GM20431 (cell line): Measurements from ENCODE around the gene GPI.
"Not testable (repeated sequence)": the region's sequence is repeated elsewhere in the genome, so short reads cannot be mapped to it uniquely, and the experiment has no call there.

Experiments used
- in situ Hi-C: fragments of 300-500 bp; cut with MseI, MboI; formaldehyde crosslinking; loops from one replicate; pipeline ENCODE4 v1.15.0; 2020; ENCODE audit warnings: low sequenced_read_pairs; ENCODE audit not compliant: unreplicated experiment

Gene GPI

DNA sequence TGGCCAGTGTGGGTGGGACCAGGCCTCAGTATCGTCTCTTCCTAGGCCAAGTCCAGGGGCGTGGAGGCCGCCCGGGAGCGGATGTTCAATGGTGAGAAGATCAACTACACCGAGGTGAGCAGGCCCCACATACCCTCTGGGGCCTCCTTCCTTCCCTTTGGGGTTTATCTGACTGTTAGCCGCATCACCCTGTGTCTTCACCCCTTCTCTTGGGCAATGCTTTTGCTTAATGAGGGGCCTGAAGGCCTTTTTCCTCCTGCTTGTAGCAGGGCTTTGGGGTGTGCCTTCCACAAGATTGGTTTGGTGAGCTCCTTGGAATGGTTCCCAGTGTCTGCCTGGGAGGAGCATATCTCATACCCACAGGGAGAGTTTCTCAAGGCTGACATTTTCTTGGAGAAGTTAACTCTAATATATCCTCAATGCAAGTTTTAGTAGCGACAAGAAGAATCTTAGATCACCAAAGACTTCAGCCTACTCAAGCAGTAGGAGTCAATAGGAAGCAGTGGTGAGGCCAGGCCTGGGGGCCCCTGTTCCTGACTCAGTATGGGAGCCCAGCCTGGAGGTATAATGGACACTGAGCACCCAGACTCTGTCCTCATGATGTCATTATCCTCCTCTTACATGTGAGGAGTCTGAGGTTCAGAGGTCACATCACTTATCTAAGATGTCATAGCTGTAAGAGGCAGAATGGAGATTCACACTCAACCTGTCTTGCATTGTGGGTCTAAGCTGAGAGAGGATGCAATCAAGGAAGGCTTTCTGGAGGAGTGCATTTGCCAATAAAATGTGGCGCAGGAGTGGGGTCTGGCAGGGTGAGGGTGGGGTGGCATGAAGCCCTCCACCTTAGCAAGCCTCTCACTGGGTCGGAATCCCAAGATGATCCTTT, 2.0 kb downstream of the GPI start:
- in situ Hi-C loops = no loop called here

DNA sequence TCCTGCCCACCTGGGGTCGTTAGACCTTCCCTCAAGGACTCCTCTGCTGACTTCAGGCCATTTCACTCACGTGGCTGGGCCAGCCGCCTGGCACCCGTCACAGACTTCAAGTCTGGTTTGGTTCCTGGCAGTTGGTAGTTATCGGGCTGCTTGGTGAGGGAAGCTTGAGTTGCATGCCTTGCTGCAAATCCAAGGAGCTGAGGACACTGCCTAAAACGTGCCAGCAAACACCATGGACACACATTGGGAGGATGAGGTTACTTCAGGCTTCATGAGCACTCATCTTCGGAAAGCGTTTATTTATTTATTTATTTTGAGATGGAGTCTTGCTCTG, 2.6 kb downstream of the GPI start:
- in situ Hi-C loops = no loop called here

DNA sequence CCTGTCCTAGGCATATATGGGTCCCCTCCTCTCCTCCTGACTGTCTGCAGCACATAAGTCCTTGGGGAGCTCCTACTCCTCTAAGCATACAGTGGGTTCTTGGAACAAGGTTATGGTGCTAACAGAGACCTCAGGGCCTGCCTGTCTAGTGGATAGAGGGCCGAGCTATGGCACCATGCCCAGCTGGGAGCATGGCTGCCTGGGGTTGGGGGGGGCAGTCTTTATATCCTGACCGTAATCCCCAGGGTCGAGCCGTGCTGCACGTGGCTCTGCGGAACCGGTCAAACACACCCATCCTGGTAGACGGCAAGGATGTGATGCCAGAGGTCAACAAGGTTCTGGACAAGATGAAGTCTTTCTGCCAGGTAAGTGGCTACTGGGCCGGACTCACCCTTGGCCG, 3.3 kb downstream of the GPI start:
- in situ Hi-C loops = no loop called here

DNA sequence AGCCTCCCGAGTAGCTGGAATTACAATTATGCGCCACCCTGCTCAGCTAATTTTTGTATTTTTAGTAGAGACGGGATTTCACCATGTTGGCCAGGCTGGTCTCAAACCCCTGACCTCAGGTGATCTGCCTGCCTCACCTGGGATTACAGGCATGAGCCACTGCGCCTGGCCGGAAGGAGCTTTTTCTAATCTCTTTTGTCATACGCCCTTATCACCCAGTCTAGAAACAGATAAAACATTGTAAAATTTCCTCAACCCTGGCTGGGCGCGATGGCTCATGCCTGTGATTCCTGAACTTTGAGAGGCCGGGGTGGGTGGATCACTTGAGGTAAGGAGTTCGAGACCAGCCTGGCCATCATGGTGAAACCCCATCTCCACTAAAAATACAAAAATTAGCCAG, 4.2 kb downstream of the GPI start:
- in situ Hi-C loops = not testable (repeated sequence)

DNA sequence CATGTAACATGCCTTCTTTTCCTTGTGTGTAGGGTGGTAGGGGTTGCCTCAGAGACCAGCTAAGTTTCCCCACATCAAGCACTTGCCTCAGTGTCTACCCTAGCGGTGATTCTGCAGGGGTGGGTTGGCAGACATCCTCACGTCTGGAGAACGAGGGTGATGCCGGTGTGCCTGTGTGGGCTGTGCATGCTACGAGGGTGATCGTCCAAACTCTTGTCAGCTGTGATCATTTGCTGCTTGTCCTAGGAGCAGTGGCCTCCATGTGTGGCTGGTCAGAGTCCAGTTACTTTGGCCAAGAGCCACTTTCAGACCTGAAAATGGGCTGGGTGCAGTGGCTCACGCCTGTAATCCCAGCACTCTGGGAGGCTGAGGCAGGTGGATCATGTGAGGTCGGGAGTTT, 5.1 kb downstream of the GPI start:
- in situ Hi-C loops = no loop called here

DNA sequence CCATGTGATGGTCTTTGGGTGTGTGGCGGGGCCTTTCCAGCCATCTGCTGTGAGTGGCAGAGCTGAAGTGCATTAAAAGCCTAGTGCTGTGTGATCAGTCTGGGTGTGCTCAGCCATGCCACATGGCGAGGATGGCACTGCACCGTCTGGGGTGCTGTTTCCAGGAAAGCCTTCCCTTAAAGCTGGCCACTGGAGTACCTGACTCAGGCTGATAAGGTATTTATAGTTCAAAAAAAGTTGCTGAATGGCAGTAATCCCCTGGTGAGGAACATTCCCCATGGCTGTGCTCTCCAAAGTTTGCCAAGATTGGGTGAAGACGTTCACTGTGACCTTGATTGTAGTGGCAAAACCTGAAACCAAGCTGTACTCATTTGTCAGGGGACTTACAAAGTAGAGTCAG, 6.0 kb downstream of the GPI start:
- in situ Hi-C loops = no loop called here

DNA sequence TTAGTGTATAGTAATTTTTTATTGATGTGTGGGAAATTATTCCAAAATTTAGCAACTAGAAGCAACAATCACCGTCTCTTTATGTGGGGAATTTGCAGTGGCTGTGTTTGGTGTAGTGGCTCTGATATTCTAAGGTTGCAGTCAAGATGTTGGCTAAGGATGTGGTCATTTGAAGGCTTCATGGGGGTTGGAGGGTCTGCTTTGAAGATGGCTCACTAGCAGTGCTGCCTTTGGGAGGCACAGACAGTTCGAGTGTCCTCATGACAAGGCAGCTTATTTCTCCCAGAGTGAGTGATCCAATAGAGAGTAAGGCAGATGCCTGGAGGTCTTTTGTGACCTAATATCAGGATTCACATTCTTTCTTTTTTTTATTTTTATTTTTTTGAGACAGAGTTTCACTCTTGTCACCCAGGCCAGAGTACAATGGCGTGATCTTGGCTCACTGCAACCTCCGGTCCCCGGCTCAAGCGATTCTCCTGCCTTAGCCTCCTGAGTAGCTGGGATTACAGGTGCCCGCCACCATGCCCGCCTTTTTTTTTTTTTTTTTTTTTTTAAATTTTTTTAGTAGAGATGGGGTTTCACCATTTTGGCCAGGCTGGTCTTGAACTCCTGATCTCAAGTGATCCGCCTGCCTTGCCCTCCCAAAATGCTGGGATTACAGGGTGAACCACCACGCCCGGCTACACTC, 8.7 kb downstream of the GPI start:
- in situ Hi-C loops = no loop called here

DNA sequence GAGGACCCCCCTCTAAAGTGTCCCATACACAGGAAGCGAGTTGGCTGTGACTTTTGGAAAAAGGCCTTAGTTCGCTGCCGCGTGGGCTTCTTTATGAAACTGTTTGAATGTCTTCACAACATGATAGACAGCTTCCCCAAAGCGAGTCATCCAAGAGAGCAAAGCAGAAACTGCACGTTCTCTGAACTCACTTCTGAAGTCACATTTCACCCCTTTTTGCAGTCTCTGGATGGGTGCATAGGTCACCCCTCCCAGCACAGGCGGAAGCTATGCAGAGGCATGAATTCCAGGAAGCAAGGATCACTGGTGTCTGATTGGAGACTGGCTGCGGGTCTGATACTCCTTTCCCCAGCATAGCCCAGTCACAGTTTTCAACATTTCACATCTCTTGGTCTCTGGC, 10.6 kb downstream of the GPI start:
- in situ Hi-C loops = no loop called here

DNA sequence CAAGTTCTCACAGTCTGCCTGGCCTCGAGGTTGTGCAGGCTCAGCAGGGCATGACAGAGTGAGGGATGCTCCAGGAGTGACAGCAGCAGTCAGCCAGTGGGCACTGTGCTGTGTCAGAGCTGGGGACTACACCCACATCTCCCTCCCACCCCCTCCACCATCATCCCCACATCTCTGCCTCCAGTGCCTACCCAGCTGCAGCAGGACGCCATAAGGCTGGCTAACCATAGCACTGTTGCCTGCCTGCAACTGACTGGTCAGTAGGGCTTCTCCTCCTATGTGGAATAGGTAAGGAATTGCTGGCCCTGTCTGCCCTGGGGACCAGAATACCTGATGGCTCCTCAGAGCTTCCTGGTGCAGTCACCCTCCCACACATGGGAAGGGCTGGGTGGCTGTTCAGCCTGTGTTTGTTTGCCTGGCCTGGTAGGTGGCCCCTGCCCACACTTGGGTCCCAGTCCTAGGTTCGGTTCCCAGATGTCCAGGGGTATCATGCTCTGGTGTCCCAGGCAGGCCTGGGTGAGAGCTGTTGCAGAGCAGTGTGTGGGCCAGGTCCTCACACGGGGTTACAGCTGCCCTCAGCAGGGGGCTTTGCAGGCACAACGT, 15.7 kb downstream of the GPI start:
- in situ Hi-C loops = no loop called here

DNA sequence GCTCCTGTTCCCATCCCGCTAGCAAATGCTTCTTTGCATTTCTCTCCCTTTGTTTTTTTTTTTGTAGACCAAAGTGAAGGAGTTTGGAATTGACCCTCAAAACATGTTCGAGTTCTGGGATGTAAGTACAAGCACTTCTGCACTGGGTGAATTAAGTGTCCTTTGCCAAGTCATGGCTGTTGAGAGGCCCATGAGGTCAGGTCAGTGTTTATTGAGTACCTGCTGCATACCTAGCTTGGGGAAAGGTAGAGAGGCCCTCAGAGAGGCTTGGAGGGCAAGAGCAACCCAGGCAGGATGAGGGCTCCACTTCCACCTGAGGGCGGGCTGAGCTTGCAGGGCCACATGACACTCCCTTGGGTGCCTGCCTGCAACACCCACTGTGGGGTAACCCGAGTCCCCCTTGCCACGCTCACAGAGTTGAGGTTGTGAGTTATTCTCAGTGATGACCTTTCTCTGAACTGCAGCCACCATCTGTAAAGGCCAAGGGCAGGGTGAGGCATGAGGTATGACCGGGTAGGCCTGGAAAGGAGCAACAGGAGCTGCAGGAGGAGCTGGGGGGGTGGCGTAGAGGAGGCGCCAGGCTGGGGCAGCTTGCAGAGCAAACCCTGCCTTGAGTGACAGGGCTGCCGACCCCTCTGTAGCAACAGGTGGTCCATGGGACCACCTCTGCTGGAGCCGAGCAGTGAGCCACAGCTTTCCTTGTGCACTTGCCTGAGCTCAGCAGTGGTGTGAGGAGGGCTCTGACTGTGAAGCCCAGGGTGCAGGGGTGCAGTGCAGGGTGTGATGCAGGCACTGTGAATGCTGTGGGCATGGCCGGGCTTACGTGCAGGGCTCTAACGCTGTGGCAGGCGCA, 16.6 kb downstream of the GPI start:
- in situ Hi-C loops = no loop called here

DNA sequence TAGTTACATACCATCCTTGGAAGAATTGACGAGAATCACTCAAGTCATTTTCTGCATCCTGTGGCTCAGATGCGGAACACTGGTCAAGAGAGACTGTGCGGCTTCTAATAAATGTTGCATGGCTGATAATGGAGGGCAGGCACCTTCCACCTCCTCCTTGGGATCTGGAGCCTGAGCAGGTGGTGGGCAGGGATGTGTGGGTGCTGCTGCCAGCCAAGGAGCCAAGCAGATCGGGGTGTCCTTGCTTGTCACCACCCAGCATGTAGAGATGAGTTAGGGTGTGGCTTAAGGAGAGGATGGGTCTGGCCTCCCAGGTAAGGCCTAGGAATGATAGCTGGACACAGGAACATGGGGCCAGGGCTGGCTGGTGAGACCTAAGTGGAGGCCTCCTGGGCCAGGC, 17.5 kb downstream of the GPI start:
- in situ Hi-C loops = no loop called here

DNA sequence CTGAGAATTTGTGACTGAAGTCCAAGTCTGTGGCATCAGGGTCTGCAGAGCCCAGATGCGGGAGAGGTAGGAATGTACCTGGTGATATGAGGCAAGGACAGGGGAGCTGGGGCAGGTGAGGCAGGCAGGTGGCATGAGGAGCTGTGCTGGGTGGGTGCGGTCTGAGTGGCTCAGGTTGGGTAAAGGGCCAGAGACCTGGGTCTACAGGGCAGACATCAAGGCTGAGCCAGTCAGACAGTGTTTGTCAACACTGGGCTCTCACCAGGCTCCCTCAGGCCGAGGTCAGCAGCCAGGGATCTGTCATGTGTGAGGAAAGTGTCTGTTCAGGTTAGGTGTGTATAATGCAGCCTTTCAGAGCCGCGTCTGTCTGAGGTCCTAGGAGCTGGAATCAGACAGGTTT, 18.6 kb downstream of the GPI start:
- in situ Hi-C loops = no loop called here

DNA sequence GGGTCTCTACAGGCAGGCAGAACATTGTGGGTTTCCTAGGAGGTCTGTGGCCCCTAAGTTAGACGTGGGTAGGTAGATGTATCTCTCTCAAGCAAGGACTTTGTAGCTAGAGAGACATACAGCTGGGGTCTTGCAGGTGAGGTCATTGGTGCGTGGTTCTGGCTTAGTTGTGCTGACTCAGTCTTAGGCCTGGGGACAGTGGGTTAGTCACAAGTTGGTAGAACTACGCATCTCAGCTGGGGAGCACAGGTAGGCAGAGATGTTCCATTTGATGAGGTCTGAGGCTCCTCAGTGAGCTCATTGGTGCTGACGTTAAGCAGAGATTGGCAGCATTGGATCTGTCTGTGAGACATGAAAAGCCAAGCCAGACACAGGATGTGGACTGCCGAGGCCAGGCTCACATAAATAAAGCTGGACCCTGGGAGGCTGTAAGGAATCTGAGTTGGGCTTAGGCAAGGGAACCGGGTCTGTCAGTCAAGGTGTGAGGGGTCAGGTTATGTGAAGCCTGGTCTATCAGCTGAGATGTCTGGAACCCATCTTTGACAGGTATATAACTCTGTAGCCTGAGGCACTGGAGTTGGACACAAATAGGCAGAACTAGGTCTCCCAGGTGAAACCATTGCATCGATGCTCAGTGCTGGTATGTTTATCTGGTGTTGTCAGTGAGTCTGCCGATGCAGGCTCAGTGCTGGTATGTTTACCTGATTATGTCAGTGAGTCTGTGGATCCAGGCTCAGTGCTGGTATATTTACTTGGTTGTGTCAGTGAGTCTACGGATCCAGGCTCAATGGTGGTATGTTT, 21.8 kb downstream of the GPI start:
- in situ Hi-C loops = no loop called here

DNA sequence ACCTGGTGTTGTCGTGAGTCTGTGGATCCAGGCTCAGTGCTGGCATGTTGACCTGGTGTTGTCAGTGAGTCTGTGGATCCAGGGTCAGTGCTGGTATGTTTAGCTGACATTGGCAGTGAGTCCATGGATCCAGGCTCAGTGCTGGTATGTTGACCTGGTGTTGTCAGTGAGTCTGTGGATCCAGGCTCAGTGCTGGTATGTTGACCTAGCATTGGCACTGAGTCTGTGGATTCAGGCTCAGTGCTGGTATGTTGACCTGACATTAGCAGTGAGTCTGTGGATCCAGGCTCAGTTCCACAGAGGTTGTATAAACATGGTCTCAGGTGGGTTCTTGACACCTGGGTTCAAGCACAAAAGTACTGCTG, 22.4 kb downstream of the GPI start:
- in situ Hi-C loops = no loop called here

DNA sequence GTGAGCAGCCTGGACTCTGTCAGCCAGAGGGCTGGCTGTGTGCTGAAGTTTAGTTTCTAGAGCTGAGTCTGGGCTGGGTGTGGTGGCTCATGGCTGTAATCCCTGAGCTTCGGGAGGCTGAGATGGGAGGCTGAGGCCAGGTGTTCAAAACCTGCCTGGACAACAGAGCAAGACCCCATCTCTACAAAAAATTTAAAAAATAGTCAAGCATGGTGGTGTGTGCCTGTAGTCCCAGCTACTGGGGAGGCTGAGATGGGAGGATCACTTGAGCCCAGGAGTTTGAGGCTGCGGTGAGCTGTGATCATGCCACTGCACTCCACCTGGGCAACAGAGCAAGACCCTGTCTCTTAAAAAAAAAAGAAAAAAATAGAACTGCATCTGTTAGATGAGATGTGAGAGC, 23.7 kb downstream of the GPI start:
- in situ Hi-C loops = not testable (repeated sequence)

DNA sequence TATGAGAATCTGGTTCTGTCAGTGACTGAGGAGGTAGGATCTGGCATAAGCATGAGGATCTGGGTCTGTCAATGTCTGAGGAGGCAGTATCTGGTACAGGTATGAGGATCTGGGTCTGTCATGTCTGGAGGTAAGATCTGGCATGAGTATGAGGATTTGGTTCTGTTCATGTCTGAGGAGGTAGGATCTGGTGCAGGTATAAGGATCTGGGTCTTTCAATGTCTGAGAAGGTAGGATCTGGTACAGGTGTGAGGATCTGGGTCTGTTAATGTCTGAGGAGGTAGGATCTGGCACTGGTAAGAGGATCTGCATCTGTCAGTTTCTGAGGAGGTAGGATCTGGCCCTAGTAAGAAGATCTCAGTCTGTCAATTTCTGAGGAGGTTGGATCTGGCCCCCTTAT, 26.8 kb downstream of the GPI start:
- in situ Hi-C loops = no loop called here

DNA sequence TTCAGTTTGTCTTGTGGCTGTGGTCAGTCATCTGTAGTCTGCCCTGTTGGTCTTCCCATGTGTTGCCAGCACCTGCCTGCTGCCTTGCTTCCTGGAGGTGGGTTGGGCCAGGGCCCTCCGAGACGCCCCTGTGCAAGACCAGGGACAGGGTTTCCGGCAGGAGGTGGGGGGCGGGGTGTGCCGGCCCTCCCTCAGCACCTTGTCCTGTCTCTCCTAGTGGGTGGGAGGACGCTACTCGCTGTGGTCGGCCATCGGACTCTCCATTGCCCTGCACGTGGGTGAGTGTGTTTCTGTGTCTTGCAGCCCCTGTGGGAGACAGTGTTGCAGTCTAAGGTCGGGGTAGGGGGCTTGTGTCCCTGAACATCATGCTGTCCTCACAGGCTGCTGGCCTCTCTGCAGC, 28.0 kb downstream of the GPI start:
- in situ Hi-C loops = no loop called here

DNA sequence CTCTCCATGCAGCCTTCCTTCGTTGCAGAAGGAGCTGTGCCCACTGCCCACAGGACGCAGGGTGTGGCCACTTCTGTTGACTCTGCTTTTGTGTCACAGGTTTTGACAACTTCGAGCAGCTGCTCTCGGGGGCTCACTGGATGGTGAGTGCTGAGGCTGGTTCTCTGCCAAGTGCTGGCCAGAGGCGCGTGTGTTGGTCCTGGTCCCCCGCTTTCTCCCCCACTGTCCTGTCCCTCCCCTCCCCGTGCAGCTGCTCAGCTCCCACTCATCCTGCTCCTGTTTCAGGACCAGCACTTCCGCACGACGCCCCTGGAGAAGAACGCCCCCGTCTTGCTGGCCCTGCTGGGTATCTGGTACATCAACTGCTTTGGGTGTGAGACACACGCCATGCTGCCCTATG, 28.6 kb downstream of the GPI start:
- in situ Hi-C loops = no loop called here

DNA sequence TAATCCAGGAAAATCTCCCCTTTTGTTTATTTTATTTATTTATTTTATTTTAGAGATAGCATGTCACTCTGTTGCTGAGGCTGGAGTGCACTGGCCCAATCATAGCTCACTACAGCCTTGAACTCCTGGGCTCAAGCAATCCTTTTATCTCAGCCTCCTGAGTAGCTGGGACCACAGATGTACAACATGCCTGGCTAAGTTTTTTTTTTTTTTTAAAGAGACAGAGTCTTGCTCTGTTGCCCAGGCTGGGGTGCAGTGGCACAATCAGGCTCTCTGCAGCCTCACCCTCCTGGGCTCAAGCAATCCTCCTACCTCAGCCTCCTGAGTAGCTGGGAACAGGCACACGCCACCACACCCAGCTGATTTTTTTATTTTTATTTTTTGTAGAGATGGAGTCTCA, 32.9 kb downstream of the GPI start:
- in situ Hi-C loops = no loop called here

DNA sequence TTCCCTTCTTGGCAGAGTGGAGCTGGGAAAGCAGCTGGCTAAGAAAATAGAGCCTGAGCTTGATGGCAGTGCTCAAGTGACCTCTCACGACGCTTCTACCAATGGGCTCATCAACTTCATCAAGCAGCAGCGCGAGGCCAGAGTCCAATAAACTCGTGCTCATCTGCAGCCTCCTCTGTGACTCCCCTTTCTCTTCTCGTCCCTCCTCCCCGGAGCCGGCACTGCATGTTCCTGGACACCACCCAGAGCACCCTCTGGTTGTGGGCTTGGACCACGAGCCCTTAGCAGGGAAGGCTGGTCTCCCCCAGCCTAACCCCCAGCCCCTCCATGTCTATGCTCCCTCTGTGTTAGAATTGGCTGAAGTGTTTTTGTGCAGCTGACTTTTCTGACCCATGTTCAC, 34.9 kb downstream of the GPI start:
- in situ Hi-C loops = no loop called here
